Measurements from ENCODE around the gene PTPRJ.

GRCh38 chr11:47941907-47942558, 38.3 kb upstream of the PTPRJ start:
- TF ChIP-seq SP1 (IDR thresholded peaks at IDR 0.05) (no peak), ZNF384 (IDR thresholded peaks at IDR 0.05) (no peak), FOXM1 (IDR thresholded peaks at IDR 0.05; ENCODE audit: borderline replicate concordance) (no peak), FOXA1 (IDR thresholded peaks at IDR 0.05) (no peak), BHLHE40 (IDR thresholded peaks at IDR 0.05; ENCODE audit: borderline replicate concordance) (no peak), FOXK2 (IDR thresholded peaks at IDR 0.05) (no peak), NFRKB (IDR thresholded peaks at IDR 0.05) (no peak), L3MBTL2 (conservative IDR thresholded peaks at IDR 0.05) (no peak), ELF4 (IDR thresholded peaks at IDR 0.05) (no peak), PKNOX1 (IDR thresholded peaks at IDR 0.05) (no peak), LEF1 (IDR thresholded peaks at IDR 0.05; ENCODE audit: borderline replicate concordance) (no peak), SUZ12 (IDR thresholded peaks at IDR 0.05) (no peak), HDGF (IDR thresholded peaks at IDR 0.05; ENCODE audit: borderline replicate concordance) (no peak)

All from HEK293T (cell line).